Breast epithelium (tissue), 3 donors: ENCODE measurements around the gene RPS6KA3.

Source experiments
- POLR2A ChIP-seq: fragments of 450-650 bp; IDR thresholded peaks from one replicate; pipeline ENCODE4 v1.6.1; 2016; ENCODE audit warnings: antibody characterized with exemption, mild to moderate bottlenecking, moderate library complexity
- POLR2AphosphoS5 ChIP-seq, 3 donors: sonication (generic); formaldehyde crosslinking; IDR thresholded peaks; one replicate each; pipeline ENCODE4 v1.6.1; 2017; ENCODE audit warnings: antibody characterized with exemption in 3 of 3
- TF ChIP-seq, protein P1 (sequence below), 3 donors: fragments of 450-650 bp; IDR thresholded peaks; one replicate each; pipeline ENCODE4 v1.5.1; 2016 to 2017; ENCODE audit warnings: antibody characterized with exemption in 3 of 3, mild to moderate bottlenecking in 3 of 3, moderate library complexity in 3 of 3

DNA sequence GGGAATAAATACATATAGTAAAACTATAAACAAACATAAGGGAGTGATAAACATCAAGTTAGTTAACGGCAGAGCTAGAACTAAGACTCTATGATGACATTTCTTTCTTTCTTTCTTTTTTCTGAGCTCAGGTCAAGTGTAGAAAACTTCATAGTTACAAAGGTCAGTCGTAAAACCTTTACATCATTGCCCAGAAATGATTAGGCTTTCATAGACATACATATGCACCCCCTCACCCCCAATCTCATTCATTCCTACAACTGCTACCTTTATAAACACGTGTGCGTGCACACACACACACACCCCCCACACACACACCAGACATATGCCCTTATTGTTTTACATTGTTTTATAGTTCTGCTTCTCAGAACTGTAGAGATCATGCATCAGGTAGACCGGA, 130.8 kb downstream of the RPS6KA3 start:
- TF ChIP-seq, protein P1, sequence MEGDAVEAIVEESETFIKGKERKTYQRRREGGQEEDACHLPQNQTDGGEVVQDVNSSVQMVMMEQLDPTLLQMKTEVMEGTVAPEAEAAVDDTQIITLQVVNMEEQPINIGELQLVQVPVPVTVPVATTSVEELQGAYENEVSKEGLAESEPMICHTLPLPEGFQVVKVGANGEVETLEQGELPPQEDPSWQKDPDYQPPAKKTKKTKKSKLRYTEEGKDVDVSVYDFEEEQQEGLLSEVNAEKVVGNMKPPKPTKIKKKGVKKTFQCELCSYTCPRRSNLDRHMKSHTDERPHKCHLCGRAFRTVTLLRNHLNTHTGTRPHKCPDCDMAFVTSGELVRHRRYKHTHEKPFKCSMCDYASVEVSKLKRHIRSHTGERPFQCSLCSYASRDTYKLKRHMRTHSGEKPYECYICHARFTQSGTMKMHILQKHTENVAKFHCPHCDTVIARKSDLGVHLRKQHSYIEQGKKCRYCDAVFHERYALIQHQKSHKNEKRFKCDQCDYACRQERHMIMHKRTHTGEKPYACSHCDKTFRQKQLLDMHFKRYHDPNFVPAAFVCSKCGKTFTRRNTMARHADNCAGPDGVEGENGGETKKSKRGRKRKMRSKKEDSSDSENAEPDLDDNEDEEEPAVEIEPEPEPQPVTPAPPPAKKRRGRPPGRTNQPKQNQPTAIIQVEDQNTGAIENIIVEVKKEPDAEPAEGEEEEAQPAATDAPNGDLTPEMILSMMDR (IDR thresholded peaks at IDR 0.05) = no peak
- TF ChIP-seq POLR2AphosphoS5 (IDR thresholded peaks at IDR 0.05) (no peak), POLR2A (no peak)
